Hematopoietic multipotent progenitor cell treated with erythropoietin and hydrocortisone succinate and interleukin-3 and kit ligand, for 15 days (in vitro differentiated cells): Measurements from ENCODE around the gene TTC21A.

Experiments used
- DNase-seq: peaks from one replicate; pipeline ENCODE4 v3.0.0-alpha.2; 2015; ENCODE audit warnings: low spot score

Gene TTC21A

DNA sequence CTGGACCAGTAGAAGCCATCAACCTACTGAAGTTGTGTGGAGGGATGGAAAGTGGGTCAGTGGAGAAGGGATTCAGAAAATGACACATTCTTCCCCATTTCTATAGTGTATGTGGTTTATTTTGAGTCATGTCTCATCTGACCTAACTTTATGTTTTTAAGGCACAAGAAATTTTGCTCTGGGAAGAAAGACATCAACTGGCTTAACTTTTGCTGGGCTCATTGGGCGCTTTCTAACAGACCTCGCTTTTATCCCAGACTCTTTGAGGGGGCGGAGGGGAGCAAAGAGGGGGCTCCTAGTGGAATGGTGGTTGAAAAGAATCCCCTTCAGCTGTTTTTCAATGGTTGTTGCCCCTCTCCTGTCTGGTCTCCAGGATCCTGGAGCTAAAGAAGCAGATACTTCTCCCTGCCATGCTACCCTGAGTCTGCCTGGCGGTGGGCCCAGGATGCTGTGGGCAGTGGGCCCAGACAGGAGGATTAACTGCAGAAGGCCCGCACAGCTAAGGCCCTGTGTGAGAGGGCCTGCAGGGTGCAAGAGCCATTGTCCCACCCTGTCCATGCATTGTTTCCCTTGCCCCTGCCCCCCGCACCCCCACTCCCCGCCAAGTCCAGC lies 31.4 kb downstream of the TTC21A start:
- no peak for DNase-seq

DNA sequence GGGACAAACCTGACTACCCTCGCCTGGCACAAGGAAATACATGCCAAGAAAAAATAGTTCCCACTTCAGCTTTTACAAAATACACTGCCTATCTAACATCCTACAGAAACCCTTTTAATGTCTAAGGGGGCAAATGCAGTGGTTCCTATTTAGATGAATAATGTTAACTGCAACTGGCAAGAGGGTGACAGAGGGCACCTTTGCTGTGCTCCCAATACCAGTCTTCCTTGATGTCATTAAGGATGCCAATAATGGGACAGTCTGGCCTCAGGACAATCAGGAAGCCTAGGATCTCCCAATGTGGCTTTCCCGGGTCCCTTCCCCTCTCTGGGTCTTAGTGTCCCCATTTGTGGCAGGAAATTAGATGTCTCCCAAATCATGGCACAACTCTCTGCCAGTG lies 32.0 kb downstream of the TTC21A start:
- DNase-seq = no peak

DNA sequence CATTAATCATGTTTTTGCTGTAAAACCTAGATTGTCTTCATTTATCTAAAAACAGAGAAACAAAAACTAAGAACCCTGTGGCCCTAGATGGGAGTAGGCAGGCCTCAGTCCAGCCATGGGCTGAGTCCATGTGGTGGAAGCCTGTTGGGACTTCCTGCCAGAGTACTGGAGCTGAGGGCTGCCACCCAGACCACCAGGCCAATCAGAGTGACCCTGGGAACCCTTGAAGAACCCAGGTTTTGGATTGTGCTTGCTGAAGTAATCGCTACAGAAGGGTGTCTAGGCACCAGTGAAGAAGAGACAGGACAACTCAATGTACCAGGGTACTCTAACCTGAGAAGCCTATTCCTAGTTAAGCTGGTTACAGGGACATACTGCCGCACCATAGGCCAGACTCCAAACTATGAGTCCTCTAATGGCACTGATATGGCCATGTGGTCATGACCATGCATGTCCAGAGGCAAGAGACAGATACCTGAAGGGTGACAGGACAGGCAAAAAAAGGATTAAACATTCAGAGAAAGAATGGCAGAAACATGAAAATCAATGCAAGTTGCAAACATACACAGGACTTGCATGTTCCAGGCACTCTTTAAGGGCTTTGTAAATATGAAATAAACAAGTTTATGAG lies 33.0 kb downstream of the TTC21A start:
- DNase-seq = no peak

DNA sequence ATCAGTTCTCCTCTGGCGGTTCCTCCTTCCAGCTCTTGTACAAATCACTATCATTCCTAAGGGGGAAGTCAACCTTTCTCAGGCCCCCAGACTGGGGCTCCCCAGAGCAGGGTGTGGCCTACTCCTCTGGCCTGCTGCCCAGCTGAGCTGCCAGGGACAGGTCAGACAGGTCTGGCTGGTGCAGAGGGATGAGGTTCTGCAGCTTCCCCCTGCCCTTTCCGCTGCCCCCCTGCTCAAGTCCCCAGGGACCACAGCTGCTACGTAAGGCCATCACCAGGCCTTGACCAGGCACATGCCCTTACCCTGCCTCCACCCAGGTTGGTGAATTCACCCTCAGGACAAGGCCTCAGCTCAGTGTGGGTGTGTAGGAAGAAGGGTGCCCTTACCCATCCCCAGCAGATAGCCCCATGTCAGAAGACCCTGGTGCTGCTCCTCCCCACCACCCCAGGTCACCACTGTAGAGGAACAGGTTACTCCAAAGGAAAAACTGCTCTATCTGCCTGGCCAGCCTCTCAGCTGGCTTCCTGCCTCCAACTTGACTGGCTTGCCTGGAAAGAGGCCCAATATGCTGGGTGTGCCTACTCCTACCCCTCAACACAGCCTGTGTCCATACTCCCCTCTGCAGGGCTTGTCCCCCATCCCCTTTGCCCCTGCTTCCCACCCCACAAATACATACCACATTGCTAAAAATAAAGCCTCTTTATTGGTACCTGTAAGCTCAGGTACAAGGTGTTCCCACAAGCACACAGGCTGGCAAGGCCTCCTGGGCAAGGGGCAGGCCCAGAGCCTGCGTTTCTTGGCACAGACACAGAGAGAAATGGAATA lies 33.9 kb downstream of the TTC21A start:
- peak; percentile 23 for DNase-seq

DNA sequence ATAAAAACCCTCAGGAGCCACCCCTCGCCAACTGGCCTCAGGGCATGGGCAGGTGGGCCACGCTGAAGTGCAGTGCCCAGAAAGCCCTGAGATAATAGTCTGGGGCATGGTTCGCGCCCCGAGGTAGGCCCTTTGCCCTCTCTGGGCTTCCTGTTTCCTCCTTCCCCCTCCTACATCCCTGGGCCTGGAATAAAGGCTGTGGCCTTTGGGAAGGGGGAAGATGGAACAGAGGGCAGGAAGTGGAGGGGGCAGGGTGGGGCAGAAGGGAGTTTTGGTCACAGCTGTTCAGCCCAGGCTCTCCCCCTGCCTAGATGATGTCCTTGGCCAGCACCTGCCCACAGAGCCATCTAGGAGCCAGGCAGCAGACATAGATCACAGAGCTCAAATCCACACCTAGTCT lies 34.6 kb downstream of the TTC21A start:
- DNase-seq = no peak

DNA sequence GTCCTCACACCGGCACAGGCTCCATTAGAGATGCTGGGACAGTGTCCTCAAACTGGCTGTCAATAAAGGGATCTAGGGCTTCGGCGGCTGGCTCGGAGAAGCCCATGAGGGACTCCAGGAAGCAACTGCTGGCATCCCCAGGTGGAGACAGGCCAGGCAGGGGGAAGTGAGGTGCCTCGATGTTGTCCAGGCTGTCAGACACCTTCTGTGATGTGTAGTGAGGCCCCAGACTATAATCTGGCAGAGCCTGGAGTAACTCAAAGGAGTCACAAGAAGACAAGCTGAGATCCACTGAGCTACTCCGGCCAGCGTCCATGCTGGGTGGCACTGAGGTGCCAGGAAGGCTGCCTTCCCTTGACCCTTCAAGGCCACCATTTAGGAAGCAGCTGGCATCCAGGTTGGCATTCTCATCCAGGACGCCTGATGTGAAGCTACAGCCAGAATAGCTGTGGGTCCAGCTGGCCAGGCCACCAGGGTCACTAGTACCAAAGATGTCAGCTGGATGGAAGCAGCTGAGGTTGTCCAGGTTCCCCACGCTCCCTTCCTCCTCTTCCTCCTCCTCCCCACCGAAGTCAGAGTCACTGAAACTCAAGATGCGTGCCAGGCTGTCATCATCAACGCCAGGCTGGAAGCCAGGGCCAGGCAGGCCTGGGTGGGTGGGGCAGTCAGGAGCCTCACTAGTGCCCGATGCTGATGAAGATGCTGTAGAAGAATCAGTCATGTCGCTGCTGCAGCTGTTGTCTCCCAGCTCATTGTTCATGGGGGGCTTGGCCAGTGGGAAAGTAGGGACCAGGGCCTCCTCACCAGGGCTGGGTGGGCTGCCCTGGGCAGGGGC lies 35.8 kb downstream of the TTC21A start:
- no peak for DNase-seq

DNA sequence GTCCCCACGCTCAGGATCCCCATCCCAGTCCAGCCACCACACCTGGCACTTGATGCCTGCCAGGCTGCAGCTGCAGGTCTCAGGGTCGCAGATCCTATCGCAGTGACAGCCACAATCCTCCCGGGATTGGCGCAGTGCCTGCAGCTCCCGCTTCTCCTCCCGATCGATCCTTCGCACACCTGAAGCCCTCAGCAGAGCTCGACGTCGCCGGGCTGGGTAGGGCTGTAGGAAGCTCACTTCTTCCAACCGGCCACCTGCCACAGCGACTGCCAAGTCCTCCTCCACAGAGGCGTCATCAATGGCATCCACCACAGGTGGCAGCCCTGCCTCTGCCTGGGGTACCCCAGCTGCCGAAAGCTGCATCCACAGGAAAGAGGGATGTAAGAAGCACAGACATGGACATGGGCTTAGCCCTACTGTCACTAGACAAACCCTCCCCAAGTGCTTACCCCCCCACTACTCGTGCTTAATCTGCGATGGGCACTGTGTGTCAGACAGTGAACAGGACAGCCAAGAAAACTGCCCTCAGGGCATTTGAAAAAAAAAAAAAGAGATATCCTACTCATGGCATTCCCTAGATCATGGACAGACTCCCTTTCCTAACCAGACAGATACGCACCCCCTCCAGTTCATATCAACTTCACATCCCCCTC lies 36.7 kb downstream of the TTC21A start:
- no peak for DNase-seq

DNA sequence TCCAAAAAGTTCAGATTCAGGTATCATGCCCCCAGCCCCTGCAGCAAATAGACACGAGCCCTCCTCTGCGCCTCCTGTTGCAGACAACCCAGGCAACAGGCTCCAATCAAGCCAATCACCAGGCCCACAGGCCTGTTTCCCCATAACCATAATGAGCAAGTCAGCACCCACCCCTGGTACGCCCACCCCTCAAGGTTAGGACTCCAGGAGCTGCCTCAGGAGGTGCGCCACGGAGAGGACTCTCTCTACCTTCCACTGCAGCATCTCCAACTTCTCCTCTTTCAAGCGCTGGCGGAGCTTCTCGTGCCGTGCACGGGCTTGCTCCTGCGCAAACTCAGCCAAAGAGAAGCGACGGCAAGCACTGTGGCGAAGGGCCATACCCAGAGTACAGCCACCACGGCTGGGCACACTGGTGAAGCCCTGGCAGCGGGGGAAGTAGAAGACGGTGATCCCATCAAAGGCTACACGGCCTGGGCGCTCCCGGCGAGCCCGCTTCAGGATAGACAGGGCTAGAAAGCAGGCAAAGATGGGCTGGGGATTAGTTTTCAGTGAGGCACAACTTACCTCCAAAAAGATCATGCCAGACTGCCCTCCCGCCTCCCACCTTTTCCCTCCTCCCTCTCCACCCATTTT lies 37.4 kb downstream of the TTC21A start:
- DNase-seq = no peak

DNA sequence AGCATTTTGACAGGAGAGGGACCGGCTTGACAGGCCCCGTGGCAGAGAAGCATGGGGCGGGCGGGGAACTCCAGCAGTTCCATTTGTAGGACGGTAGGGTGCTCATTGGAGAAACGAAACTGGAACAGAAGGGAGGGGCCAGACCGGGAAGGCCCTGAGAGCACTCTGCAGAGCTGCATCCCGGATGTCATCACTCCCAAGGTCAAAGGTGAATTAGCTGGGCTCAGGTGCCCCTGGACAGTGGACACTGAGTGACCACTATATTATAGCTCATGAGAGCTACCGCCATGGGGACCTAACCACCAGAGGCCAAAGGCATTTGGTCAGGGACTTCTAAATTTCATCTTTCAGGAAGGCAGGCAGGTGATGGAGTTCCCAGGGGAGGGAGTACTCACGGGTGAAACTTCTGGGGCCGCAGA lies 38.6 kb downstream of the TTC21A start:
- no peak for DNase-seq

DNA sequence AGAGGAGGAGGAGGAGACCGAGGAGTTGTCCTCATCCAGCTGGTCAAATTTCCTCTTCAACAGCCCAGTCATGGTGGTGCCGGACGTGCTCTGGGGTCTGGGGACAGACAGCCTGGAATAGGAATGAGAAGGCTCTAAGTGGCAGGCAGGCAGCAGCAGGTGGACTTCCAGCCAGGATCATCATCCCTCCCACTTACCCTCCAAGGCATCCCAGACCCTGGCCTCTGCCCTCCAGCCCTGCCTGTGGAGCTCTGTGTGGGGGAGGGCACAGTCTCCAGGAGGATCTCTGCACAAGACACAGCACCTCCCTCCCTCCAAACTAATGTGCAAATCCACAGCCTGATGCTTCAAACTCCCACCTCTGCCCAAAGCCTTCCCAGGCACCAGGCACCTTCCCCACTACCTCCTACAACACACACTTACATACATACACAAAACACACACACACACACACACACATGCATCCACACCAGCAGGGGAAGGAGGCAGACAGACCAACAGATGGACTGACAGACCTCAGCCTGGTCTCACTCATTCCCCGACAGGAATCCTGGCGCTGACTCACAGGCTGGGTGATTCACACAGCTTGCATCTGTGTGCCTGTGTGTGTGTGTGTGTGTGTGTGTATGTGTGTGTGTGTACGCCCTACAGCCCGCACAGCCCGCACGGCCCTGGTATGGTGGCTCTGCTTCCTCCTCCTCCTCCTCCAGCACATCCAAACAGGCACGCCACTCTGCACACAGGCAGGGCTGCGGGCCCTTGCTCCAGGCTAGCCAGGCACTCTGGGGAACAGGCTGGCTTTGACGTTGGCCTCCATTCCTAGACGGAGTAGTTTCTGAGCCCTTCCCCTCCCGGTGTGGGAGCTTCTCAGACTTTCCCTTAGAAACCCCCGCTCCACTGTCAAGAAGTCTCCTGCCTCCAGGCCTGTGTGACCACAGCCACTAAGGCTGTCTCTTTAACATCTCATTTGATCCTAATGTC lies 39.4 kb downstream of the TTC21A start:
- DNase-seq = peak; percentile 36

DNA sequence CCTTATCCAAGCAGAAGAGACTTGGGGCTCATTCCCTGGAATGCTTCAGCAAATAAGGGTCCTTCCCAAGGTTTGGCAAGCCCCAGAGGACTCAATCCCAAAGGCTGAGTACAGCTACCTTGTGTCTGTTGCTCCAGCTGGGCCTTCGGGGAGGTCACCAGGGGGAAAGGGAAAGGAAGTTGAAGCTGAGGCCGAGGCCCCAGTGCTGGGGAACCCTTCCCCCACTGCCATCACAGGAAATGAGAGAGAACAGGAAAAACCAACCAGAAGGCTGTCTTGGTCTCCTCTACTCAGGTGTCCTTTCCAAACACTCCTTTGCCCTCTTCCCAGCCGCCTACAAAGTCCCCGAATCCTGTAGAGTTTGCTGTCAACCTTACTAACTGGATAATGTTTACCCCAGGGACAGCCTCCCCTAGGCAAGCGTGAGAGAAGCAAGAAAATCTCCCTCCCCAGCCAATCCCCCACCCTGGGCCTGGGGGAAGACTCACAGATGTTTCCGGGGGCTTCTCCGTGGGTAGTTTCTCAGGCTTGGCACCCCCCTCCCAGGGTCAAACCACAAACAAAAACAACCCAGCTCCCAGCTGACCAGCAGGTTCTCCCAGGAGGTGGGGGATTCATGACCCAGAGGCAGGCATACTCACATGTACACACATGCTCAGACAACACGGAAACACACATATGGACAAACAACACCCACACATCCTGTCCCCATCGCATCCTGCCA lies 40.4 kb downstream of the TTC21A start:
- DNase-seq = no peak

DNA sequence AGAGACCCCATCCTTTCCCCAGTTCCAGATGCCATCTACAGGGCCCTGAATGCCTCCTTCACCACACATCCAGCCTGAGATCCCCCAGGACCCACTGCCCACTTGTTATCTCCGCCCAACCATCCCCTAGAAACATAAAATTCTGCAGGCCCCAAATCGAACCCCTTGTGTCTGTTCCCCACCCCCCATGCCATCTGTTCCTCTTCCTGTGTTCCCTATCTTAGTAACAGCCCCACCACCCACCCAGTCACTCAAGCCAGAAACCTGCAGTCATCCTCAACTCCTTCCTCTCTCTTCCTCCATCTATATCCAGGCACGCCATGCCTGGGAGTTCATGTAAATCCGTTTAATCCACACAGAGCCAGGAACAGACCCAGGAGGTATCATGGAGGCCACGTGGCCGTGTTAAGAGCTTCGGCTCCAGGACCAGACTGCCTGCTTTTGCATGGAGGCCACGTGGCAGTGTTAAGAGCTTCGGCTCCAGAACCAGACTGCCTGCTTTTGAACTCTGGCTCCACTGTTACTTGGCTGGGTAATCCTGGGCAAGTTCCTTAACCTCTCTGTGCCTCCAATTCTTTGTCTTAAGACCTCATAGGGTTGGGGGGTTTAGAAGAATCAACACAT lies 41.1 kb downstream of the TTC21A start:
- no peak for DNase-seq

DNA sequence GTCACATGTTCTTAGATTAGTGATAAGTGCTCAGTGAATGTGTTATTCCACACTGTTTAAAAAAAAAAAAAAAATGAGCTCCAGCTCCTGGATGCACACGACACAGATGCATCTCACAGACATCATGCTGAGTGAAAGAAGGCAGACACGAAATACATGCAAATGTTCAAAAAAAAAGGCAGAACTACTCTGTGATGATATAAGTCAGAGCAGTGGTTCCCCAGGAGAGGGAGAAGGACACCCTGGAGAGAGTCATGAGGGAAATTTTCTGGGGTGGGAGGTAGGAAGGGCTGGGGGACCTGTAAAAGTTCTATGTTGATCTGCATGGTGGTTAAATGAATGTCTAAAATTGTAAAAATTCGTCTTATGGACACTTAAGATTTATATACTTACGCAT lies 41.6 kb downstream of the TTC21A start:
- DNase-seq = no peak

DNA sequence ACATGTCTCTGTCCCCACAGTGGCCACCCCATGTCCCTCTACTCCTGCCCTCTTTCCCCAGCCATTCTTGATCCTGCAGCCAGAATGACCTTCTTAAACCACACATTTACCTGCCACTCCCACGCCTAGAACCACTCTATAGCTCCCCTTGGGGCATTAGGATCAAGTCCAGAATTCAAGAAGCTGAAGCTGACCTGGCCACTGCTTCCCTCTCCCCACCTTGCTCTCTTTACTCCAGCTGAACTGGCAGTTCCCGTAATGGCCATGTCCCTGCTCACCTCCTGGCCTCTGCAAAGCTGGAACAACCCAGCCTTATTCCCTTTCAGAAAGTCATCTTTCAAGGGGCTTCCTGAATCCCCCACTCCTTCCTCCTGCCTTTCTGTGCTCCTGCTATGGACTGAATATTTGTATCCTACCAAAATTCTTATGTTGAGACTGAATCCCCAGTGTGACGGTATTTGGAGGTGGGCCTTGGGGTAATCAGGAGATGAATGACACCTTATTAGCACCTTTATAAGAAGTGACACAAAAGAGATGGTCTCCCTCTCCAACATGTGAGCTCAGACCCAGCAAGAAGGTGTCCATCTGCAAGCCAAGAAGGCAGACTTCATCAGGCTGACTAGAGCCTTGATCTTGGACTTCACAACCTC lies 42.1 kb downstream of the TTC21A start:
- no peak for DNase-seq

DNA sequence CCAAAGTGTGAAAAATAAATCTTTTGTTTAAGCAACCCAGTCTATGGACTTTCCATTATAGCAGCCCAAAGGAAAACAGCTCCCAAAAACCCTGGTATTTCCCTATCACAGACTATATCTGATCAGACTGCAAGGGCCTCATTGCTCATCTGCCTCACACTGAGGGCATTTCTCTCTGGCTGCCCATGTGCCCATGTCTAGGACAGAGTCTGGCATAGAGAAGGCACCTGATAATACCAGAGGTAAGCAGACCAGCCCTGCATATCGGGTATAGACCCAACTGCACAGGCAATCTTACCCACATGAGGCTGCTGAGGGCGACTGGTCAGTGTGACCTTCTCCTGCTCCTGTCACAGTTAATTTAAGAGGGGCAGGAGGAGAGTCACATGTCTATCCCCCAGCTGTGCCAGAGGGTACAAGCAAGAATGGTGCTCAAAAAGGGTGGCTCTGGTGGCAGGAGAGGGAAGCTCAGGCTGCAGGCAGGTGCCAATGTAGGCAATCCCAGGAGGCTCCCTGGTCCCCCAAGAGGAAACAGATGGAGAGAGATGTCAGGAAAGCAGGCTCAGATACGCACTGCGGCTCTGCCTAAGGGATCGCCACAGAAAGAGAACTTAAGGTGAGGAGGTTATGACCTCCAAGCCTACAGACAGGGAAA lies 42.8 kb downstream of the TTC21A start:
- DNase-seq = no peak

DNA sequence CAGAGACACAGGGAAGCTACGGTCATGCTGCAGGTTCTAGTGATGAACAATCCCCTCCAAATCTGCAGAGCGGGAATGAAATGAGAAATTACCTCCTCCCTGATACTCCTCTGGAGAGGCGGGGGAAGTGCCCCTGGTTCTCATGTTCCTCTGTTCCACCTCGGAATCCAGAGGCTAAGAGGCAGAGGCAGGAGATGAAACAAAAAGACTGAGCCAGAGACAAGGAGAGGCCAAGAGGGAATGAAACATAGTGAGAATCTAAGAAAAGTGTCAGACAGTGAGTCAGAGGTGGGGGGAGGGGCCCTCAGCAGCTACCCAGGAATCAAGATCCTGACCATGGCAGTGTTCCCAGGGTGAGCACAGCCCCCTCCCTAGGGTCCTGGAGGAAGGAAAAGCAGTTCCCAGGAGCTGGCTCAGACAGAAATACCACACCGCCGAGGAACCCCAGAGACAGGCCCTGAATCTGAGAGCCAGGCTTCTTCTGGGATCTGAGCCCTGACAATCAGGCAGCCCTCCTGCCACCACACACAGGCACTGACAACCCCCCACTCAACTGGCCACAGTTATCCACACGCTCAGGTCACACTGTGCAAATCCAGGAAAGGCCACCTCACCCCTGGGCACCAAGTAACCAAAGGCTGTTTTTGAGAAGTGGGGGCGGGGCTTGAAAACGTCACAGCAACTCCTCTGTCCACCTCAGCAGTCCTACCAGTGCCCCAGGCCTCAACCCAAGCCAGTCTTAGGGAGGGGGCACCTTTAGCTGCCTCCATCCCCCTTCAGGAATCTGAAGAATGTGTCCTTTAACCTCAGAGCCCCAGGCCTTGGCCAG lies 43.5 kb downstream of the TTC21A start:
- peak; percentile 23 for DNase-seq

DNA sequence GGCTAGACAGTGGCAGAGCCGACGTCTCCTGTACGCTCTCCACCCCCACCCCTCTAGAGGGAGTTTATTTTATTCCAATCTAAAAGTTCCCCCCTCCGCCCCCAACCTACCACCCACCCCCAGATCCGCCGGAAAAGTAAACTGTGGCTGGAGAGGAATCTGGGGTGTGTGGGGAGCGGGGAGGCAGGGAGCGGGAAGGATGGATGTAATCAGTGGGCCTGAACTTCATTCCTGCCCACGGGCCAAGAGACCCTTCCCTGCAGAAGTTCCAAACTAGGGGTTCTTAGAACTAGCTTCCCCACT lies 46.4 kb downstream of the TTC21A start:
- DNase-seq = no peak
